Effector memory CD4-positive, alpha-beta T cell (primary cell): ENCODE results near the gene SIRPA.
A peak's percentile ranks its signal among the peaks of the same experiment; 100 is the strongest.

ENCODE experiments used
- DNase-seq, 3 donors: peaks; one replicate each; pipeline ENCODE4 v3.0.0-alpha.2; 2020
- H3K27ac ChIP-seq: 2 replicates; pipeline ENCODE4 v1.7.0; 2013; ENCODE audit warnings: mild to moderate bottlenecking, low read length, moderate library complexity; ENCODE audit not compliant: insufficient read depth, poor library complexity, severe bottlenecking
- H3K27me3 ChIP-seq: replicated peaks from 2 replicates; pipeline ENCODE4 v1.7.0; 2013; ENCODE audit warnings: mild to moderate bottlenecking, low read length; ENCODE audit not compliant: insufficient read depth, control insufficient read depth, poor library complexity, severe bottlenecking
- H3K36me3 ChIP-seq: 2 replicates; pipeline ENCODE4 v1.7.0; 2013; ENCODE audit warnings: mild to moderate bottlenecking, low read length, moderate library complexity; ENCODE audit not compliant: control insufficient read depth, insufficient read depth
- H3K4me1 ChIP-seq: 2 replicates; pipeline ENCODE4 v1.7.0; 2013; ENCODE audit warnings: low read length, mild to moderate bottlenecking; ENCODE audit not compliant: control insufficient read depth, insufficient read depth, poor library complexity, severe bottlenecking
- H3K4me3 ChIP-seq: 2 replicates; pipeline ENCODE4 v1.7.0; 2013; ENCODE audit warnings: low read length, low read depth, mild to moderate bottlenecking; ENCODE audit not compliant: insufficient read depth, poor library complexity, severe bottlenecking
- H3K9me3 ChIP-seq: 2 replicates; pipeline ENCODE4 v1.7.0; 2013; ENCODE audit warnings: mild to moderate bottlenecking, low read length, moderate library complexity; ENCODE audit not compliant: control insufficient read depth

Gene SIRPA

GRCh38 chr20:1894471-1894950, 696 bp upstream of the SIRPA start:
- no peak for DNase-seq
- Histone ChIP-seq H3K27ac (no peak overlapping the region), H3K9me3 (no peaks in the 10 kb centered on the region), H3K27me3 (peaks cover 23% of the 10 kb centered on the region), H3K36me3 (no peaks in the 10 kb centered on the region), H3K4me3 (peak overlapping the region; percentile 25), H3K4me1 (no peaks in the 10 kb centered on the region)

GRCh38 chr20:1895674-1896483, 672 bp downstream of the SIRPA start:
- DNase-seq = no peak
- no peaks in the 10 kb centered on the region for H3K36me3 ChIP-seq
- no peaks in the 10 kb centered on the region for H3K4me1 ChIP-seq
- H3K27ac ChIP-seq = no peak overlapping the region
- no peaks in the 10 kb centered on the region for H3K9me3 ChIP-seq
- H3K4me3 ChIP-seq = no peak overlapping the region
- H3K27me3 ChIP-seq = peaks cover 23% of the 10 kb centered on the region

GRCh38 chr20:1896484-1897258, 1.5 kb downstream of the SIRPA start:
- no peaks in the 10 kb centered on the region for H3K4me1 ChIP-seq

GRCh38 chr20:1897541-1897940, 2.3 kb downstream of the SIRPA start:
- Histone ChIP-seq H3K27me3 (peaks cover 23% of the 10 kb centered on the region), H3K9me3 (no peaks in the 10 kb centered on the region), H3K36me3 (no peaks in the 10 kb centered on the region), H3K4me3 (no peak overlapping the region), H3K27ac (no peak overlapping the region), H3K4me1 (no peaks in the 10 kb centered on the region)
- DNase-seq = no peak

More at GRCh38 chr20:1896484-1897258, 1.5 kb downstream of the SIRPA start:
- Histone ChIP-seq H3K4me3 (no peak overlapping the region), H3K27me3 (peaks cover 23% of the 10 kb centered on the region), H3K9me3 (no peaks in the 10 kb centered on the region), H3K36me3 (no peaks in the 10 kb centered on the region), H3K27ac (no peak overlapping the region)
- DNase-seq = no peak

GRCh38 chr20:1897965-1898464, 2.8 kb downstream of the SIRPA start:
- H3K4me3 ChIP-seq = no peak overlapping the region
- no peaks in the 10 kb centered on the region for H3K9me3 ChIP-seq
- DNase-seq = no peak
- H3K27me3 ChIP-seq = peaks cover 23% of the 10 kb centered on the region
- H3K27ac ChIP-seq = no peak overlapping the region
- no peaks in the 10 kb centered on the region for H3K36me3 ChIP-seq
- no peaks in the 10 kb centered on the region for H3K4me1 ChIP-seq

- H3K27ac ChIP-seq = no peak overlapping the region
Observed at GRCh38 chr20:1898482-1899240, 3.5 kb downstream of the SIRPA start.

GRCh38 chr20:1899241-1899525, 4.0 kb downstream of the SIRPA start:
- Histone ChIP-seq H3K36me3 (no peaks in the 10 kb centered on the region), H3K9me3 (no peaks in the 10 kb centered on the region), H3K27ac (no peak overlapping the region), H3K4me1 (no peaks in the 10 kb centered on the region), H3K4me3 (no peak overlapping the region), H3K27me3 (peaks cover 23% of the 10 kb centered on the region)
- DNase-seq = no peak

More at GRCh38 chr20:1898482-1899240, 3.5 kb downstream of the SIRPA start:
- no peaks in the 10 kb centered on the region for H3K9me3 ChIP-seq
- no peaks in the 10 kb centered on the region for H3K4me1 ChIP-seq
- H3K4me3 ChIP-seq = no peak overlapping the region
- DNase-seq = no peak
- peaks cover 23% of the 10 kb centered on the region for H3K27me3 ChIP-seq
- no peaks in the 10 kb centered on the region for H3K36me3 ChIP-seq

GRCh38 chr20:1900321-1900801, 5.2 kb downstream of the SIRPA start:
- Histone ChIP-seq H3K27ac (no peak overlapping the region), H3K36me3 (no peaks in the 10 kb centered on the region), H3K4me1 (no peaks in the 10 kb centered on the region), H3K9me3 (no peaks in the 10 kb centered on the region), H3K27me3 (peaks cover 18% of the 10 kb centered on the region), H3K4me3 (no peak overlapping the region)
- no peak for DNase-seq

- no peaks in the 10 kb centered on the region for H3K36me3 ChIP-seq
- H3K4me1 ChIP-seq = no peaks in the 10 kb centered on the region
Observed at GRCh38 chr20:1901704-1902103, 6.5 kb downstream of the SIRPA start.

More at GRCh38 chr20:1901704-1902103, 6.5 kb downstream of the SIRPA start:
- DNase-seq = no peak
- H3K9me3 ChIP-seq = no peaks in the 10 kb centered on the region
- H3K27ac ChIP-seq = no peak overlapping the region
- peaks cover 9% of the 10 kb centered on the region for H3K27me3 ChIP-seq
- H3K4me3 ChIP-seq = no peak overlapping the region
